Measurements from ENCODE around the gene TNFRSF19.
A peak's percentile ranks its signal among the peaks of the same experiment; 100 is the strongest.

Gene TNFRSF19

GRCh38 chr13:23547000-23547590 is 23.1 kb upstream of the TNFRSF19 start:
- peak overlapping the region; percentile 78 for H3K4me3 Mint-ChIP-seq
- no peak overlapping the region for H3K27ac Mint-ChIP-seq
- peak; percentile 34 for DNase-seq

GRCh38 chr13:23549724-23550123 is 20.5 kb upstream of the TNFRSF19 start:
- Mint-ChIP-seq H3K27me3 (ENCODE audit: low read depth, poor library complexity) (no peaks in the 10 kb centered on the region), H3K4me1 (peaks cover 27% of the 10 kb centered on the region), H3K36me3 (ENCODE audit: low read depth) (no peaks in the 10 kb centered on the region), H3K27ac (no peak overlapping the region), H3K9me3 (peaks cover 7% of the 10 kb centered on the region), H3K4me3 (no peak overlapping the region)
- no peak for DNase-seq
- TF ChIP-seq CTCF (IDR thresholded peaks at IDR 0.05) = no peak

More at GRCh38 chr13:23547000-23547590, 23.1 kb upstream of the TNFRSF19 start:
- TF ChIP-seq CTCF (IDR thresholded peaks at IDR 0.05) = no peak
- H3K9me3 Mint-ChIP-seq = peaks cover 7% of the 10 kb centered on the region
- peaks cover 35% of the 10 kb centered on the region for H3K4me1 Mint-ChIP-seq
- H3K36me3 Mint-ChIP-seq (ENCODE audit: low read depth) = no peaks in the 10 kb centered on the region
- H3K27me3 Mint-ChIP-seq (ENCODE audit: low read depth, poor library complexity) = no peaks in the 10 kb centered on the region

- H3K9me3 Mint-ChIP-seq = peaks cover 7% of the 10 kb centered on the region
- H3K4me3 Mint-ChIP-seq = no peak overlapping the region
- H3K27ac Mint-ChIP-seq = no peak overlapping the region
- DNase-seq = no peak
- H3K4me1 Mint-ChIP-seq = peaks cover 26% of the 10 kb centered on the region
- H3K27me3 Mint-ChIP-seq (ENCODE audit: low read depth, poor library complexity) = no peaks in the 10 kb centered on the region
- H3K36me3 Mint-ChIP-seq (ENCODE audit: low read depth) = no peaks in the 10 kb centered on the region
- no peak for TF ChIP-seq CTCF (IDR thresholded peaks at IDR 0.05)
These were observed 20.0 kb upstream of the TNFRSF19 start for GRCh38 chr13:23550163-23550562.

- TF ChIP-seq CTCF (IDR thresholded peaks at IDR 0.05) = no peak
- Mint-ChIP-seq H3K36me3 (ENCODE audit: low read depth) (no peaks in the 10 kb centered on the region), H3K9me3 (peaks cover 7% of the 10 kb centered on the region), H3K27me3 (ENCODE audit: low read depth, poor library complexity) (no peaks in the 10 kb centered on the region), H3K4me3 (no peak overlapping the region), H3K27ac (peak overlapping the region; percentile 12), H3K4me1 (peaks cover 25% of the 10 kb centered on the region)
- DNase-seq = no peak
These were observed 18.8 kb upstream of the TNFRSF19 start for GRCh38 chr13:23551213-23552008.

GRCh38 chr13:23552171-23552570 is 18.0 kb upstream of the TNFRSF19 start:
- H3K27me3 Mint-ChIP-seq (ENCODE audit: low read depth, poor library complexity) = no peaks in the 10 kb centered on the region
- H3K9me3 Mint-ChIP-seq = peaks cover 7% of the 10 kb centered on the region
- H3K4me1 Mint-ChIP-seq = peaks cover 21% of the 10 kb centered on the region
- no peak overlapping the region for H3K4me3 Mint-ChIP-seq
- no peak for TF ChIP-seq CTCF (IDR thresholded peaks at IDR 0.05)
- peak overlapping the region; percentile 12 for H3K27ac Mint-ChIP-seq
- no peak for DNase-seq
- no peaks in the 10 kb centered on the region for H3K36me3 Mint-ChIP-seq (ENCODE audit: low read depth)

Measured in nephron progenitor cell (in vitro differentiated cells).